HG03342 (cell line): ENCODE data around the gene TRIP13.
"Not testable (repeated sequence)": the region's sequence is repeated elsewhere in the genome, so short reads cannot be mapped to it uniquely, and the experiment has no call there.

Source experiments
- ATAC-seq: cut with Tn5 transposase; IDR thresholded peaks from one replicate; pipeline ENCODE4 v1.9.1; 2021; ENCODE audit warnings: mild to moderate bottlenecking, moderate library complexity; ENCODE audit not compliant: unreplicated experiment

Gene TRIP13, protein sequence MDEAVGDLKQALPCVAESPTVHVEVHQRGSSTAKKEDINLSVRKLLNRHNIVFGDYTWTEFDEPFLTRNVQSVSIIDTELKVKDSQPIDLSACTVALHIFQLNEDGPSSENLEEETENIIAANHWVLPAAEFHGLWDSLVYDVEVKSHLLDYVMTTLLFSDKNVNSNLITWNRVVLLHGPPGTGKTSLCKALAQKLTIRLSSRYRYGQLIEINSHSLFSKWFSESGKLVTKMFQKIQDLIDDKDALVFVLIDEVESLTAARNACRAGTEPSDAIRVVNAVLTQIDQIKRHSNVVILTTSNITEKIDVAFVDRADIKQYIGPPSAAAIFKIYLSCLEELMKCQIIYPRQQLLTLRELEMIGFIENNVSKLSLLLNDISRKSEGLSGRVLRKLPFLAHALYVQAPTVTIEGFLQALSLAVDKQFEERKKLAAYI

DNA sequence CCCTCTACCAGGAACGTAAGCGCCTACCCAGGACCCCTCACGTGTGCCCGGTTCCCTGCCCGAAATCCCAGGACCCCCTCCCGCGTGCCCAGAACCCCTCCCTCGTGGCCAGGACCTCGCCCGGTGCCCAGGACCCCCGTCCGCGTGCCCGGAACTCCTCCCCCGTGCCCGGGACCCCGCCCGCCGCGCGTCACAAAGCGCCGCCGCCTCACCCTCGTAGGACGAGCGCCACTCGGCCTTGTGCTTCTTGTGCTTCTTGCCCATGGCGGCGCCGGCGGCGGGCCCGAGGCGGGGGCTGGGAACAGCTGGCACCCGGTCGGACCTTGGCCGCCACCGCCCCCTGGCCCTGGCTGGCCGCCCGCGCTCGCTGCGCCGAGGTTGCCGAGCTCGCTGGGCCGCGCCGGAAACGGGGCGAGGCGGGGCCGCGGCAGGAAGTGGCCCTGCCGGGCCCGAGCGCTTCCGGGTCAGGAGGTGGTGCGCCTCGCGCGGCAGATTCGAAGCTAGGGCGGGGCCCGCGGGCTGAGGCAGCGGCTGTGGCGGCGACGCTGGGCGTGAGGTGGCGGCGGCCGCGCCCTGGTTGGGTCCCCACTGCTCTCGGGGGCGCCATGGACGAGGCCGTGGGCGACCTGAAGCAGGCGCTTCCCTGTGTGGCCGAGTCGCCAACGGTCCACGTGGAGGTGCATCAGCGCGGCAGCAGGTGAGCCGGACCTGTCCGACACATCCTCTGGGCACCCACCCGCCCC, at the start of gene TRIP13, which contains the start of gene BRD9:
Gene TRIP13 (plus strand): TSS at position 491 of the 743 bp plus-strand sequence. CDS start 115 bp downstream, at position 606.
Gene BRD9 (minus strand): TSS at position 408 of the 743 bp plus-strand sequence. CDS start 144 bp downstream, at position 264.
- peak; percentile 97 for ATAC-seq

DNA sequence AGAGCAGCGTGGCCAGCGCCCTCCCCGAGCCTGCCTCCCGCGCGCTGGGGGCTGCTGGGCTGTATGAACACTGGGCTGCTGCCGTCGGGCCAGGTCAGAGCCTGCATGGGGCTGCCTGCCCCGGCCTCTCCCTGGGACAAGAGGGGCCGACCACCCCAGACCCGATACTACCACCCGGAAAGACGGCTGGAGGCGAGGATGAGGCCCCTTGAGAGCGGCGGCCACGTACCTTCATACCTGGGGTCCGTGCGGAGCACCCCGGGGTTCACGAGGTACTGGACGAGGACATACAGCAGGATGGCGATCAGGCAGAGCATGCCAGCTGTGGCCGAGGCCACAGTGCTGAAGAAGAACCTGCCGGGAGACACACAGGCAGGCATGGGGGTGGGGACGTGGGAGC, 49.3 kb upstream of the TRIP13 start:
- not testable (repeated sequence) for ATAC-seq

DNA sequence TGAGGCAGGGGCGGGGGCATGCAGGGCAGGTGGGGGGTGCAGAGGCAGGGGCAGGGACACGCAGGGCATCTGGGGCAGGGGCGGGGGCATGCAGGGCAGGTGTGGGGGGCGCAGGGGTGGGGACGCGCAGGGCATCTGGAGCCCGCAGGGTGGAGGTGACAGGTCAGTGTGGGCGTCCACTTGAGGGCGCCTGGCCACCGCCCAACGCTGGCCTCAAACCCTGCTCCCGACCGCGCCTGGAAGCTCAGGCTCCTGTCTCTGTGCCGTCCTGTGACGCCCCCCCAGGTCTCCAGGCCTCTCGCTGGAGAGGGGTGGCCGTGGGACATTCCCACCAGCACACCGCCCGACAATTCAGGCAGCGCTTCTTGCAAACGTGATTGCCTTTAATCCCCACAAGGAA, 48.8 kb upstream of the TRIP13 start:
- not testable (repeated sequence) for ATAC-seq

DNA sequence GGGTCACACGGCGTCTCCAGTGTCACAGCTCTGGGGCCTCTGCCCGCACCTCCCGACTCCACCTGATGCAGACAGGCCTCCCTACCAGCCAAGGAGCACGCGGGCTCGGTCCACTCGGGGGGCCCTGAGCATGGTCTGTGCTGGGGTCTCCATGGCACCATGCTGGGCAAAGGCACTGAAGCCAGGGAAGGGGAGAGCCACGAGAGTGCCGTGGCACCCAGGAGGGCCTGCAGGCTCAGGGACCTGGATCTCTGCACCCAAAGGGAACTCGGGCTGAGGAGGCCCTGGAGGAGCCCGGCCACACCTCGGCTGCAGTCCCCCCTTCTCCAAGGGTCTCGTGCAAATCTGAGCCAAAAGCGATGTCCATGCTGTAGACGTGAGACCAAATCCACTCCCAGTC, 48.3 kb upstream of the TRIP13 start:
- not testable (repeated sequence) for ATAC-seq

DNA sequence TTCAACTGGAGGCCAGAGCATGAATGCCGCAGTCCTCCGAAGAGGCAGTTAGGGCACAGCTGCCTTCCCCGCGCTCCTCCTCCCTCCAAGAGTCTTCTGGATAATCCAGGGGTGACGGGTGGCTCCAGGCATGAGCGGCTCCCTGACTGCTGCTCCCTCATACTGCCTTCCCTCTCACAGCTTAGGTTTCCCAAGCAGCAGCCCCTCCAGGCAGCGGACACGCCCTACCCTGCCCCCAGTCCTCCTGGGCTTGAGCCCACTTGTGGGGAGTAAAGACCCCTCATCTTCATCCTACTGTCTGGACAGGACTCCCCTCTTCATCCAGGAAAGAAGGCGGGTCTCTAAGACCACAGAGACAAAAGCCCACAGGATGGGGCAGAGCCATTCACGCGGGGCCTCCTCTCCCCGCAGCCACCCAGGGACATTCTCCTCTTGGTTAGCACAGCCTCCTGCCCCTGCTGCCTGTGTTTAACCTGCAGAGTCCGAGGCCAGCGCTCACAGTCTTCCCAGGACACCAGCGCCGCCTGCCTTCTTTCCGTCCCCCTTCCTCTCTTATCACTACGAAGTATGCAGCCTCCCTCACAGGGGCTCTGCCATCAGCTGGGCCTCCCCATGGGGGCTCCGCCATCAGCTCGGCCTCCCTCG, 47.5 kb upstream of the TRIP13 start:
- not testable (repeated sequence) for ATAC-seq

DNA sequence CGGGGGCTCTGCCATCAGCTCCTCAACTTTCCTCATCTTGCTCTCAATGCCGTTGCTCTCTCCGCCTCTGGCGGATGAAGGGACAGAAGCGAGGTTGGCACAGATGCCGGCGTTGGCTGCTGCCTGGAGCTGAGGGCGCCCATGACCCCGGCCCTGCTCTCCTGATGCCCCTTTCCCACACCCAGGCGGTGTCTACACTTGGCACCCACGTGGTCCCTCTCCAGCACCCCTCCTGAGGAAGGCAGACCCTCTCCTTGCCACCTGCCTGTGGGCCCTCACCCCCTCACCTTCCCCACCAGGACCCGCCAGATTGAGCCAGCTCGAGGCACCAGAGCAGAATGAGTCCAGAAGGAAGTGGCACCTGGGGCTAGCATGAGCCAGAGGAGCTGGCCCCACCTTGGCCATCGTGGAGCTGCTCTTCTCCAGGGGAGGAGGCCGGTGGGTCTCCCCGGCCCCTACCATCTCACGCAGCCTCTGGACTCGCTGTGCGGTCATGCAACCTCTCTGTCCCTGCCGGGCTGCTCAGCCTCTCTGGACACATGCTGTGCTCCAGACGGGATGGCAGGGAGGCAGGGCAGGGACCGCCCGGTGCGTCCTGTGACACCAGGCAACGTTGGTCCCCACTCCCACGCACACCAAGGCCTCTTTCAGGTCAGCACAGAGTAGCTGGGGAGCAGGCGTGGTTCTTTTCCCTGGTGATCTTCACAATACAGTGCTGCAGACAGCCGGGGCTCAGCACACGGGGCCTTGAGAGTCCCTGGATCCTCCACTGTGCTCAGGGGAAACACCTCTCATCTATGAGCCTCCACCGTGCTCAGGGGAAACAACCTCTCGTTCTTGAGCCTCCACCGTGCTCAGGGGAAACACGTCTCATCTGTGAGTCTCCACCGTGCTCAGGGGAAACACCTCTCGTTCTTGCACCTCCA, 46.7 kb upstream of the TRIP13 start:
- ATAC-seq, result not testable (repeated sequence)

DNA sequence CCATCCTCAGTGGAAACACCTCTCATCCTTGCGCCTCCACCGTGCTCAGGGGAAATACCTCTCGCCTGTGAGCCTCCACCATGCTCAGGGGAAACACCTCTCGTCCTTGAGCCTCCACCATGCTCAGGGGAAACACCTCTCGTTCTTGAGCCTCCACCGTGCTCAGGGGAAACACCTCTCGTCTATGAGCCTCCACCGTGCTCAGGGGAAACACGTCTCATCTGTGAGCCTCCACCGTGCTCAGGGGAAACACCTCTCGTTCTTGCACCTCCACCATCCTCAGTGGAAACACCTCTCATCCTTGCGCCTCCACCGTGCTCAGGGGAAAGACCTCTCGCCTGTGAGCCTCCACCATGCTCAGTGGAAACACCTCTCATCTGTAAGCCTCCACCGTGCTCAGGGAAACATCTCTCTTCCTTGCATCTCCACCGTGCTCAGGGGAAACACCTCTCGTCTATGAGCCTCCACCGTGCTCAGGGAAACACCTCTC, 46.0 kb upstream of the TRIP13 start:
- not testable (repeated sequence) for ATAC-seq

DNA sequence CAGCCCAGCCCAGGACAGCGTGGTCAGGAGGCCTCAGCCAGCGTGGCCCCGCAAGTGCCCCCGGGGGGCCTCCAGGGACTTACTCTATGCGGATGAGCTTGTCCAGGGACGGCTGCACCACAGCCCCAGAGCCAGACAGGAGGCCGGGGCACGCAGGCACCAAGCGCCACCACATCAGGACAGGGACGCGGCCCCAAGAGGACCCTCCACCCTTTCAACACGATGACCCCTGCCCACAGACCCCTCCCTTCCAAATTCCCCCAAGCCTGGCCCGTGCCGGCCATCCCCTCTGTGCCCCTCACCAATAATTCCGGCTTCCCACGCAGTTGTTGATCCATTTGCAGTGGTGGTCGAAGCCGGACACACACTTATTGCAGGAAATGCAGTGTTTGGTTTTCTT, 45.5 kb upstream of the TRIP13 start:
- ATAC-seq, result not testable (repeated sequence)

DNA sequence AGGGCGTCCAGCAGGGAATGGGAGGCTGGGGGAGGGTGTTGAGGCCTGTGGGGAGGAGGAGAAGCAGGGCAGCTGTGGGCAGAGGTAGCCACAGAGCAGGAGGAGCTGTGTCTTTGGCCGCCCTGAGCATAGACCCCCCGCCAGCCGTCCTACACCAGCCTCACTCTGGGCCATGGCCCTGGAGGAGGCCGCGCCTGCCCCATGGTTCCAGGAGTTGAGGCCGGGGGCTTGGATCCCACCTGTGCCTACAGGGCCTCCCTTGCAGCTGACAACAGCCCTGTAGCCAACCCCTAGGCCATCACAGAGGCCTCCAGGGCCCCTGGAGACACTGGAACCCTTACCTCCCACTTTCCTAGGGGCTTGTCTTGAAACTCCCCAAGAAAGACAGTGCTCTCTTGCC, 44.9 kb upstream of the TRIP13 start:
- not testable (repeated sequence) for ATAC-seq

DNA sequence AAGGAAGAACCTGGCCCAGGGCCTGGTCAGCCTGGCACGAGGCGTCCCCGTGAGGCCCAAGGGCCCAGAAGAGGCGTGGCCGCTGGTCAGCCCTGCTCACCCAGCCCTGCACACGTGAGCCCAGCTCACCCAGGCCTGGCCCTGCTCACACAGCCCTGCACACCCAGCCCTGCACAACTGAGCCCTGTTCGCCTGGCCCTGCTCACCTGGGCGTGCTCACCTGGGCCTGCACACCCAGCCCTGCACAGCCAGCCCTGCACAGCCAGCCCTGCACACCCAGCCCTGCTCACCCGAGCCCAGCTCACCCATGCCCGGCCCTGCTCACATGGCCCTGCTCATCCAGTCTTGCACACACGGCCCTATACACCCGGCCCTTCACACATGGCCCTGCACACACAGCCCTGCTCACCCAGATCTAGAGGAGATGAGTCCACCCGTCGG, 44.0 kb upstream of the TRIP13 start:
- no peak for ATAC-seq

DNA sequence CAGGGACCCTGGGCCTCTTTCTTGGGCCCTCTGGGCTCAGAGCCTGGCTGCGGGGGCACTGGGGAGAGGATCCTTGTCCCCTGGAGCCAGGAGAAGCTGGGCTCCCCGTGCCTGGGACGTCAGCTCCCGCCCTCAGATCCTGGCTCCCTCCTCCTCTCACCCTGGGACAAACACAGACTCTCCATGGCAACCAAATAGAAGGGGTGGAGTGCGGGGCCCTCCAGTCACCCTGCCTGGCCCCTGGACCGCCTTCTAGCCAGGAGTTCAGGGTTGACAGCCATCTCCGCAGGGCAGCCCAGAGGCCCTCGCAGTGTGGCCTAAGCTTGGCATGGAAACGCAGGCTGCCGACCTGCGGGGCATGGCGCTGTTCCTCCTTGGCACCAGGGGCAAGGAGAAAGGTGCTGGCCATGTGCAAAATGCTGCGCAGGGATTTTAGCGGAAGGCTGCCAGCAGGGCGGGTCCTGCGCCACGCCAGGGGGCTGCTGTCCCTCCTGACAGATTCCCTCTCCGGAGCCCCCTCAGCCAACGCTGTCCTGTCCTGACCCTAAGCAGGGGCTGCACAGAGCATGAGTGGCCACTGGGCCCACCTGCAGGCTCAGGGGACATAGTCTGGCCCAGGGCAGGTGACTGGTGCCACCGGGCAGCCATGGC, 42.9 kb upstream of the TRIP13 start:
- no peak for ATAC-seq

DNA sequence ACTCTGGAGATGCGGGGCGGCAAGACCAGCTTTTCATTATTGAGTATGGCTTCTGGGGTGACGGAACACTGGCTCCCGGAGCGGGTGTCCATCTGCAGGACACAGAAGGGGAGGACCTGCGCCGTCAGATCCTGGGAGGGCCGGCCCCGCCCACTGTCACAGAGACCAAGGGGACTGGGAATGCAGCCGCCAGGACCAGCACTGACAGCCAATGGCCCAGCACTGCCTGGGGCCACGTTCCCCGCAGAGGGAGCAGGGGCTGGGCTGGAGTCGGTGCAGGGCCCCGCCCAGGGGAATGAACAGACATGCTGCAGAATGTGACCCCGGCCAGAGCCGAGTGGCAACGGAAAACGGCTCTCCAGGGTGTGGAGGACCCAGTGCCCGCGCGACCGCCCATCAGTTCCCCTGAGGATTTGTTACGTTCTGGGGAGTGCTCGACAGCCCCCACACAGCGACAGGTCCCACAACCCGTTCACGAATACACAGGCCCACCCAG, 42.1 kb upstream of the TRIP13 start, which contains the start of gene ZDHHC11:
Gene ZDHHC11 (minus strand): TSS at position 476 of the 496 bp plus-strand sequence. CDS start 384 bp downstream, at position 92.
- no peak for ATAC-seq

DNA sequence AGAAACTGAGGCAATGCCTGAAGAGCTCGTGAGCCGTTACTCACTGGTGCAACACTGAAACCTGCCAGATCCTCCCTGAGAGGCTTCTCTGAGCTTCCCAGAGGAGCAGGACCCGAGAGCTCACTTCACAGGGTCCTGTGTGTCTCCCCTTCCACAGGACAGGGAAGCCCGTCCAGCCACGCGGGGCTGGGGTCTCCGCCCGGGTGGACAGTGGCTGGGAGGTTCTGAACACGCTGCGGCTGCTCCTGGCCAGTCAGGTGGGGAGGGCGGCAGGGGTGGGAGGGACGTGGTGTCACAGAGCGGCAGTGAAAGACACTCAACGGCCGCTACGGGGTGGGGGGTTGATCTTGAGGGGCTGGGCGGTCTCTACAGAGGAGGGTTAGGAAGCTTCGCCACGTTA, 41.6 kb upstream of the TRIP13 start:
- no peak for ATAC-seq

DNA sequence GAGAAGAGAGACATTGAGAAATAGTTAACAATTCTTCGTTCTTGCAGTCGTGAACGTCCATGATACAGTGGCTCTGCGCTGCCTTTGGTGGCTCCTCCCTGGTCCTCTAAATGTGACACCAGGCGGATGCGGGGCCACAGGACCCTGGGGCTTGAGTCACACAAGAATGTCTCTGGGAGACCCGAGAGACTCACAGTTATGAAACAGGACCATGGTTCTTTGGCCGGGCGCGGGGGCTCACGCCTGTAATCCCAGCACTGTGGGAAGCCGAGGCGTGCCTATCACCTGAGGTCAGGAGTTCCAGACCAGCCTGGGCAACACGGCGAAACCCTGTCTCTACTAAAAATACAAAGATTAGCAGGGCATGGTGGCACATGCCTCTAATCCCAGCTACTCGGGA, 41.1 kb upstream of the TRIP13 start:
- no peak for ATAC-seq

DNA sequence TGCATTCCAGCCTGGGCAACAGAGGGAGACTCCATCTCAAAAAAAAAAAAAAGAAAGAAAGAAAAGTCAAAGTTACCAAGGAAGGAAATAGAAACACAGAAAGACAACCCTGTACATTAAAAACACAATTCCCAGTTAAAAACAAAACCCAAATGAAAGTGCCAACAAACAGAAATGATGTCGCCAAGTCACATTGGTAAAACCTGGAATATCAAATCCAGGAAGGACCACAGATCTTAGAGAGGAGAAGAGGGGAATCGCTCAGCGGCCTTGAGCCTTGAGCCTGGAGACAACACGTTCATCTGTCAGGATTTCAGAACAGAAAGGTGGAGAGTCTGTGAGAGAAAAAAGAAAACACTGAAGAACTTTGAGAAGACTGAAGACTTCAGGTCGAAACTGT, 40.7 kb upstream of the TRIP13 start:
- no peak for ATAC-seq

DNA sequence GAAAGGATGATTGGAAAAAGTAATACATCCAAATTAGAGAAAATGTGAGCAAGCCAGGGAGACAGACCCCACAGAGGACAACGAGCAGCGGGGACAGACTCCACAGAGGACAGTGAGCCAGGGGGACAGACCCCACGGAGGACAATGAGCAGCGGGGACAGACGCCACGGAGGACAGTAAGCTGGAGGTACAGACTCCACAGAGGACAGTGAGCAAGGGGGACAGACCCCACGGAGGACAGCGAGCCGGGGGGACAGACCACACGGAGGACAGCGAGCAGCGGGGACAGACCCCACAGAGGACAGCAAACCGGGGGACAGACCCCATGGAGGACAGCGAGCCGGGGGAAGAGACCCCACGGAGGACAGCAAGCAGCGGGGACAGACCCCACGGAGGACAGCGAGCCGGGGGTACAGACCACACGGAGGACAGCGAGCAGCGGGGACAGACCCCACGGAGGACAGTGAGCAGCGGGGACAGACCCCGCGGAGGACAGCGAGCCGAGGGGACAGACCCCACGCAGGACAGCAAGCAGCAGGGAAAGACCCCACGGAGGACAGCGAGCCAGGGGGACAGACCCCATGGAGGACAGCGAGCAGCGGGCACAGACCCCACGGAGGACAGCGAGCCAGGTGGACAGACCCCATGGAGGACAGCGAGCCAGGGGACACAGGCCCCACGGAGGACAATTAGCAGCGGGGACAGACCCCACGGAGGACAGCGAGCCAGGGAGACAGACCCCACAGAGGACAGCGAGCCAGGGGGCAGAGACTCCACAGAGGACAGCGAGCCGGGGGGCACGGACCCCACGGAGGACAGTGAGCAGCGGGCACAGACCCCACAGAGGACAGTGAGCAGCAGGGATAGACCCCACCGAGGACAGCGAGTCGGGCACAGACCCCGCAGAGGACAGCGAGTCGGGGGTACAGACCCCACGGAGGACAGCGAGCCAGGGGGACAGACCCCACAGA, 40.0 kb upstream of the TRIP13 start:
- ATAC-seq, result no peak

DNA sequence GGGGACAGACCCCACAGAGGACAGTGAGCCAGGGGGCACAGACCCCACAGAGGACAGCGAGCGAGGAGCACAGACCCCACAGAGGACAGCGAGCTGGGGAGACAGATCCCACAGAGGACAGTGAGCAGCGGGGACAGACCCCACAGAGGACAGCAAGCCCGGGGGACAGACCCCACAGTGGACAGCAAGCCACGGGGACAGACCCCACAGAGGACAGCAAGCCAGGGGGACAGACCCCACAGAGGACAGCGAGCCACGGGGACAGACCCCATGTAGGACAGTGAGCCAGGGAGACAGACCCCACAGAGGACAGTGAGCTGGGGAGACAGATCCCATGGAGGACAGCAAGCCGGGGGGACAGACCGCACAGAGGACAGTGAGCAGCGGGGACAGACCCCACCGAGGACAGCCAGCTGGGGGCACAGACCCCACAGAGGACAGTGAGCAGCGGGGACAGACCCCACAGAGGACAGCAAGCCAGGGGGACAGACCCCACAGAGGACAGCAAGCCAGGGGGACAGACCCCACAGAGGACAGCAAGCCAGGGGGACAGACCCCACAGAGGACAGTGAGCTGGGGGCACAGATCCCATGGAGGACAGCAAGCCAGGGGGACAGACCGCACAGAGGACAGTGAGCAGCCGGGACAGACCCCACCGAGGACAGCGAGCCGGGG, 39.1 kb upstream of the TRIP13 start:
- ATAC-seq, result not testable (repeated sequence)
